Measurements from ENCODE around the gene S100A5.
"Not testable (repeated sequence)": the region's sequence is repeated elsewhere in the genome, so short reads cannot be mapped to it uniquely, and the experiment has no call there.

The S100A5 gene

DNA sequence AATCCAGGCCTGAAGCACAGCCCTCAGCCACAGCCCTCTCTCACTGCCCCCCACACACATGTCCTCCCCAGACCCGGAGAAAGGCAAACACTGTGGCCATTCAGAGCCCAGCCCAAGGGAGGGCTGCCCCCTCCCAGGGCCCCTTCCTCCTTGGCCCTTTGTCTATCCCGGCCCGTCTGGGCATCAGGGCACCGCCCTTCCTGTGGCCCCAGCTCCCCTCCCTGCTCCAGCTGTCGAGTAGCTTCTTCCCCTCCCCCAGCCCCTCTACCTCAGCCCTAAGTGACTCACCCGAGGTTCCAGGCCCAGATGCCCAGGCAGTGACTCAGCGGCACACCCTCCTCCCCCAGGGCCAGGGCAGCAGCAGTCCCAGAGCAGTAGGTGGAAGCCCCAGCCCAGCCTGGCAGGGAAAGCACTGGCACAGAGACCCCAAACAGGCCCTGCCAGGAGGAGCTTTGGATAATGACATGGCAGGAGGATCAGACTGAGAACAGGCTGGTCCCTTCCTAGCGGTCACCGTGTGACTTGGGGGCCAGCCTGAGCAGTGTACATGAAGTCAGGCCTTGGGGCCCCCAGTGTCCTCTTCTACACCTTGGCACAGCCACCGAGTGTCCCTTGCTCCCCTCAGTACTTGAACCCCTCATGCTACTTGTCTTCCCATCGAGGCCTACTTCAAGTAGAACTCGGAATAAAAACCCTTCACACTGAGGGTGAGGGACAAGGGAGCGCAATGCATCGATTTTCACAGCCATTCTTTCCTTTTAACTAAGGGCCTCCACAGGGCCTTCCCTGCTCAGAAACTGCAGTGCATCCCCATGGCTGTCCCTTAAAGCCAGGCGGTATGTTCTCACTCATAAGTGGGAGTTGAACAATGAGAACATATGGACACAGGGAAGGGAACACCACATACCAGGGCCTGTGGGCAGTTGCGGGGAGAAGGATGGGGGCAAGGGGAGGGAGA is 26.0 kb upstream of the S100A5 start:
- peak; percentile 99 for DNase-seq

DNA sequence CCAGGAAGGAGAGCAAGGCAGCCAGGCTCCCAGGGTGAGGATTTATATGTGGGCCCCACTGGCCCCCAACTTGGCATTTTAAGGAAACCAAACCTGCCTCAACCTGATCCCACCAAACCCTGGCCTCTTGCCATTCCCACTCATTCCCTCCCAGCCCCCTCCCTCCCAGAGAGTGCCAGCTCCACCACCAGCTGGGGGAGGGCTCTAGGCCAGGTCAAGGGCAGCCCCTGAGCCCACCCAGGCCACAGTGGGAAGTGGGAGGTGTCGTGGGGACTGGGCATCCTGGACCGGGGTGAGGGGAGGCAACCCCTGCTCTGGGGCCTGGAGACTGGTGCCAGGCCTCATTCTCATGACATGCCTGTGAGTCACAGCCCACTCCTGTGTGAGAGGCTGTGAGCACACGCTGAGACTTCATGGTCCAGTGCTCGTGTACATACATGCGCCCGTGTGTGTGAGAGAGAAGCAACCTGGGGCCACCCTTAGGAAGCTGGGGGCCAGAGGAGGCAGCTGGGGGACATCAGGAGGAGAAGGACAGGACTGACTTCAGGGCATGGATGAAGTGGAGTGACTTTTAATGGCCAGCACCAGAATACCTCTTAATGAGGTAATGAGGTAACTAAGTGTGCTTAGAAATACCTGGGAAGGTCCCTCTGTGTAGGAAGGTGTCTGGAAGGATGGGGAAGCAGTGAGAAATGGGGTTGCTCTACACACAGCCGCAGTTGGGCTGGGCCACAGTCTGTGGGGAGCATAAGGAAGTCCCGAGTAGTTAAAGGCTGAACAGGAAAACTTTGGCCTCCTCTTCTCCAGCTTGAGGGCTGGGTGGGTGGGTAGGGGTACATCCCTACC is 25.0 kb upstream of the S100A5 start, which contains the start of gene S100A2:
TSS of gene S100A2 (minus strand) at position 316 of the 846 bp plus-strand sequence. CDS start 1,967 bp downstream, outside the sequence.
- peak; percentile 66 for DNase-seq

- DNase-seq, result no peak
Observed at GRCh38 chr1:153563991-153564390, 23.3 kb upstream of the S100A5 start.

- DNase-seq, result no peak
Observed at GRCh38 chr1:153563483-153563901, 22.8 kb upstream of the S100A5 start.

GRCh38 chr1:153562021-153562420 is 21.3 kb upstream of the S100A5 start:
- DNase-seq, result not testable (repeated sequence)

DNA sequence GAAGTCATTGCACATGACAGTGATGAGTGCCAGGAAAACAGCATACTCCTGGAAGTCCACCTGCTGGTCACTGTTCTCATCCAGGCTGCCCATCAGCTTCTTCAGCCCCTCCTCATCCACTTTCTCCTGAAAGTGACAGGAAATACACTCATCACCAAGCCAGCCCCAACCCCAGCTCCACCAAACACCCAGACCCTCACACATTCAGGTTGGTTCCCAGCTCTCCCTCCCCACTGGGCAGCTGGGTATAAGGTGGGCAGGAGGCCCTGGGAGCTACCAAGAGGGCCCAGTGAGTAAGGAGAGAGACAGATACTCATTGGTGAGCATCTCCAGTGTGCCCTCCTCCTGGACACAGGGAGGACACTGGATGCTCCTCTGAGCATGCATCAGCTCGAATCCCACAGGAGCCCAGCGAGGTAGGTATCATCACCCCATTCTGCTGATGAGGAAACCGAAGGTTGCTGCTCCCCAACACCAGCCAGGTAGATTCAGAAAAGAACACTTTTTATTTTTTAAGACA is 20.8 kb upstream of the S100A5 start:
- DNase-seq, result no peak

DNA sequence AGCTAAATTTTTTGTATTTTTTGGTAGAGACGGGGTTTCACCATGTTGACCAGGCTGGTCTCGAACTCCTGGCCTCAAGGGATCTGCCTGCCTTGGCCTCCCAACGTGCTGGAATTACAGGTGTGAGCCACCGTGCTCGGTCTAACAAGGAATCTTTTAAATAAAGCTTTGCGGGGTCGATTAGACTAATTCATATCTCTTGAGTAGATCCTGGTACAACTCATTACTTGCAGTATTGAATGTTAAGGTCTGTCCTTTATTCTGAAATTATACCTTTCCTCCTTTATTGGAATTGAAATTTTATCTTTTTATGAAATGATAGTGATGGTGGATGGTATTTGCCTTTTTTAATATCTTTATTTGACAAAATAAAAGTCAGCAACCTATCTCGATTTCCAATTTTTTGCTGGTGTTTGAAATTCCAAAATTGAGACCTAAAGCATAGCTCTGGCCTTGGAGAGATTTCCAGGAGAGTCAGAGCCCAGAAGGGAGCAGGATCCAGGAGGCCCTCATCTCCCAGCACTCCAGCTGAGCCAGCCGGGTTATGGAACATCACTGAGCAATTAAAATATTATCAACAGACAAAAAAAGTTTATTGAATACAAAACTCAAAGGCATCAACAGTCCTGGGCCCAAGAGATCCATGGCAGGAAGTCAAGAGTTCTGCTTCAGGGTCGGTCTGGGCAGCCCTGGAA is 20.2 kb upstream of the S100A5 start:
- no peak for DNase-seq

DNA sequence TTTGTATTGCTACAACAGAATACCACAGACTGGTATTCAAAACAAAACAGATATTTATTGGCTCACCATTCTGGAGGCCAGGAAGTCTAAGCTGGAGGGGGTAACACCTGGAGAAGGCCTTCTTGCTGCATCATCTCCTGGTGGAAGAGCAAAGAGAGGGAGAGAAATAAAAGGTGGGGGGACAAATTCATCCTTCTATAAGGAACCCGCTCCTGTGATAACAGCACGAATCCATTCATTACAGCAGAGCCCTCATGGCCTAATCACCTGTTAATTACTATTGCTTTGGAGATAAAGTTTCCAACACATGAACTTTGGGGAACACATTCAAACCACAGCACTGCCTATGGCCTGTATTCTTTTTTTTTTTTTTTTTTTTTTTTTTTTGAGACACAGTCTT is 19.5 kb upstream of the S100A5 start:
- DNase-seq, result no peak

GRCh38 chr1:153557877-153558276 is 17.1 kb upstream of the S100A5 start:
- no peak for DNase-seq

DNA sequence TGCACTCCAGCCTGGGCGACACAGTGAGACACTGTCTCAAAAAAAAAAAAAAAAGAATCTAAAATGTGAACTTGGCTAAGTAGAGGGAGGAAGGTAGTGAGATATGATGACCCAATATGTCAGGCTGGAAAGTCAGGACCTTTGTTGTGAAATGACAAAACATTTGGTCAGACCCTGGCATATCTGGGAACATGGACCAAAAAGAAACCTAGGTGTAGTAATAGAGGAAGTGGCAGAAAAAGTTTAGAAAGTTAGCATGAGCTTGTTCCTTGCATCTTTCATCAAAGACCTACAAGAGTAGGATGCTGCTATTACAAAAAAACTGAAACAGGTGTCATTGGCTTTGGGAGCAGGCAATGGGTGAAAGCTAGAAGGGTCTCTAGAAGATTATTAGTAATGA is 15.6 kb upstream of the S100A5 start:
- DNase-seq, result no peak

DNA sequence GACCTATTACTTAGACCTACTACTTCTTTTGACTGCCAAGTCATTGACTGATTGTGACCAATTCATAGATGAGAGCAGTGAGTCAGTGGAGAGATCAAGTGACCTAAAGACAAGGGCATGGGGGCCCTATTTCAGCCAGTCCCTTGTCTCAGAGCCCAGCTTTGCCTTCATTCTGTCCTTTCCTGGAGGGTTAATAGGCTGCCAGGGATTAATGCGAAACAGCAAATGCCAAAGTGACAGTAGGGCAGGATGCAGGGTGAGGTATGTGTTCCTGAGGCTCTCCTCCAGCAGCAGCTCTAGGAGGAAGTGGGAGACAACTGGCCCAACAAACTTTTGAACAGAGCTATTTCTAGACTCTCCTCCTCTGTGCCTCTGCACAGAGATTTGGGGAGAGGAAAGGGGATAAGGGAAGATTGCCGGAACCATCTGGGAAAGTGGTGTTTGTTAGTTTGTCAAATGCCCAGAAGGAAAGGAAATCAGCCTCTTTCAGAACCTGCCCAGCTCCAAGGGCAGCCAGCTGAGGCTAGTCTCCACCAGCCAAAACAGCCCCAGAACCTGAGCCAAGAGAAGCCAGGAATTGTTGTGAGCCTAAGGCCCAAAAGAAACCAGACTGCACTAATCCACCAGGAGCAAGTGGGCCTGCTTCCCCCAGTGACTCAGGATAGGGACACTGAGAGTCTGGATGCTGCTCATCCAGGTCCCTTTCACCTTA is 13.3 kb upstream of the S100A5 start:
- no peak for DNase-seq

DNA sequence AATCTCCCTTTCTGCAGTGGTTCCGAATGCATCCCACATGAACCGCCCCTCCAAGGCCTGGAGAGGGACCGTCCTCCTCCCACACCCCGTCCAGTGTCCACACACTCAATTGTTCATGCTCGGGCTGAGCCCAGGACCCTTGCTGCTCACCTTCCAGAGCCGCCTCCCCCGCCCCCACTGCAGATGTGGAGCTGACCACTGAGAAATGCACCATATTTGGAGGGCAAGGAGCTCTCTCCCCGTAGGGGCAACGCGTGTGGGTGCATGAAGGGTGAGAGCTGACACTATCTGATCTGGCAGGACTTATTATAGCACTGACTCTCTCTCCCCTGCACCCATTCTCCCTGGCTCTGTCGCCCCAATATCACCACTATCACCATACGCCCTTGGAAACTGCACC is 12.4 kb upstream of the S100A5 start:
- no peak for DNase-seq

- DNase-seq, result no peak
Observed at GRCh38 chr1:153552335-153552734, 11.6 kb upstream of the S100A5 start.

DNA sequence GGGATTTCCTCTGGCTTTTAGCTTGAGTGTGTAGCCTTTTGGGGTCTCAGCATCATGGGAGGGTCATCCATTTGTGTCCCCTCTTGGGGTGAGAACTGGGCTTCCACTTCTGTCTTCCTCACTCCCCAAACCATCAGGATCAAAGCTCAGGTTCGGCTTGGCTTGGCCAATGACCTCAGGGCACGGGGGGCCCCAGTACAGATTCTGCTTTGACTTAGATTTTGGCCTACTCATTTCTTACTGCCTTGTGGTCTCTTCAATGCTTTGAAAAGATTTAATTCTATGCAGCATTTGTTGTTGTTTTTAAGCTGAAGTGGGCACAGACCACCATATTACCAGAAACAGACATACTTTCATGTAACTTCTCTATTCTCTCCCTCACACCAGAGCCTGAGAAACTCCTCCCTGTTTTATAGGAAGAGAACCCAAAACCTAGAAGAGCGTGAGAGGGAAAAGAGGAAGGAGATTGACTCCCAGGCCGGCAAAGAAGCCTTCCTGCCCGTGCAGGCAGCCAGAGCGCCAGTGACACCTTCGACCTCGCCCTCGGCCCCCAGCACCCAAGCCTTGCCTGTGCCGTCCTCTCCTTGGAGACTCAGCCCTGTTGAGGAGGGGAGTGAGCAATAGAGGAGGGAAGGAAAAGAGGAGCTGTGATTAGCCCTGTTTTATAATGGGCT is 10.2 kb upstream of the S100A5 start:
- DNase-seq, result peak; percentile 66

DNA sequence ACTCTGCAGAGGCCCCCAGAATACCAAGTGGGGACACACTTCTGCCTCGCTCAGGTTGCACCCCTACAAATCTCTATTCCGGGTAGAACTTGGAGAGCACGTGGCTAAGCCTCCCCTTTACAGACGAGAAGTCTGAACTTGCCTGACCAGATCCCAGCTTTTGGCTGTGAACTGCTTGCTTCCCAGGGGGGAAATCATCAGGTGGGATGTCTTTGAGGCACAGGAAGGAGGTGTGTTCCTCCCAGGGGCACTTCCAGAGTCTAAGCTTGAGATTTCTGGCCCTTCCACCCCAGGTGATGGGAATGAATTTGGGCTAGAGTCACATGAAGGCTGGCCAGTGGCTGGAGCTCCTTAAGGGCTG is 9.6 kb upstream of the S100A5 start:
- no peak for DNase-seq

- DNase-seq, result no peak
Observed at GRCh38 chr1:153549741-153550397, 9.1 kb upstream of the S100A5 start.

DNA sequence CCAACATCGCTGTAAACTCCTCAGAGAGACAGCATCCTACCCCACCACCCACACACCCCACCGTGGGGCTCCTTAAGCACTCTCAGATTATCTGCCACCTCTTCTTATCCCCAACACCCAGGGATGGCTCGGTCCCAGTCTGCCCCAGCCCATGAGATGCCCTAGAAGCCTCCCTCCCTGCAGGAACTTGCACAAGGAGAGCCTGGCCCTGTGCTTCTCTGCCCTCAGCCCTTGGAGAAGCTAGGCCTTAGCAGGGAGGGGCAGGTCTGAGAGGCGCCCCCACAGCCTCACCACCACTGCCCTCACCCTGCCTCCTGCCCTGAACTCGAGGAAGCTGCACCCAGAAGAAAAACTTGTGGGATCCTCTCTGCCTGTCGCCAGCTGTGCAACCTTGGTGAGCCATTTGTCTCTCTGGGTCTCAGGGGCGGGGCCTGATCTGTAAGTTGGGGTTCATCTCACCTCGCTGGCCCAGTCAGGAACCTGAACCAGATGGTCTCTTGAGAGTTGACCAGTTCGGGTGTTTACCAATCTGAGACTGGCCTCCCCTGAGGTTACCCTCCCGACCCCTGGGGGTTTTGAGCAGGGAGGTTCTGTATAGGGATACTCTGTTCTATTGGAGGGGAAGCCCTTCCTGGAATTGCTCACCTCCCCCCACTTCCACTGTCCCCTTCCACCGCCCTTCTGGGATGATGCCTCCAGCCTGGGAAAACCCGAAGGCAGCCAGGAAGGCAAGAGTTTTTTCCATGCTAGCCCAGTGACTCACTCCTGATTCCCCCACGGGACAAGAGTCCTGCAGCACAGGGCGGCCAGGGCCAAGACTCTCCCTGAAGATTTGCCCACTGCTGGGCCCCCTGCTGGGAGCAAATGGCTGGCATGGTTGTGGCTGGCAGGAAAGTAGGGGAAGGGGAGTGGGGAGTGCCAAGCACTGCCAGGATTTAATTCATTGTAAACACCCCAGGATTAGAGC is 8.3 kb upstream of the S100A5 start, which contains the start of gene S100A3:
TSS of gene S100A3 (minus strand) at position 537 of the 967 bp plus-strand sequence. CDS start 773 bp downstream, outside the sequence.
- DNase-seq, result peak; percentile 42

- DNase-seq, result peak; percentile 72
Observed at GRCh38 chr1:153547560-153548551, 7.1 kb upstream of the S100A5 start.

Data from hematopoietic multipotent progenitor cell treated with erythropoietin and hydrocortisone succinate and interleukin-3 and kit ligand, for 4 days (in vitro differentiated cells).